GM12892 (cell line): ENCODE results near the gene IL20RA.
"Not testable (repeated sequence)": the region's sequence is repeated elsewhere in the genome, so short reads cannot be mapped to it uniquely, and the experiment has no call there.

Experiments
- DNase-seq: peaks from one replicate; pipeline ENCODE4 v3.0.0; 2011; ENCODE audit not compliant: insufficient read length
- FAIRE-seq: peaks from 2 replicates; lab custom pipeline; 2011; peaks lifted over from hg19 to GRCh38; lab: Jason Lieb, UNC
- POLR2A ChIP-seq: IDR thresholded peaks from 2 replicates; pipeline ENCODE4 v1.6.1; 2011; ENCODE audit warnings: low read depth, low read length, control low read depth
- POLR2AphosphoS5 ChIP-seq: IDR thresholded peaks from 2 replicates; pipeline ENCODE4 v1.6.1; 2011; ENCODE audit warnings: low read depth, low read length, control low read depth
- TAF1 ChIP-seq: IDR thresholded peaks from 2 replicates; pipeline ENCODE4 v1.6.1; 2011; ENCODE audit warnings: low read depth, mild to moderate bottlenecking, control low read depth, low read length, borderline replicate concordance

Gene IL20RA

DNA sequence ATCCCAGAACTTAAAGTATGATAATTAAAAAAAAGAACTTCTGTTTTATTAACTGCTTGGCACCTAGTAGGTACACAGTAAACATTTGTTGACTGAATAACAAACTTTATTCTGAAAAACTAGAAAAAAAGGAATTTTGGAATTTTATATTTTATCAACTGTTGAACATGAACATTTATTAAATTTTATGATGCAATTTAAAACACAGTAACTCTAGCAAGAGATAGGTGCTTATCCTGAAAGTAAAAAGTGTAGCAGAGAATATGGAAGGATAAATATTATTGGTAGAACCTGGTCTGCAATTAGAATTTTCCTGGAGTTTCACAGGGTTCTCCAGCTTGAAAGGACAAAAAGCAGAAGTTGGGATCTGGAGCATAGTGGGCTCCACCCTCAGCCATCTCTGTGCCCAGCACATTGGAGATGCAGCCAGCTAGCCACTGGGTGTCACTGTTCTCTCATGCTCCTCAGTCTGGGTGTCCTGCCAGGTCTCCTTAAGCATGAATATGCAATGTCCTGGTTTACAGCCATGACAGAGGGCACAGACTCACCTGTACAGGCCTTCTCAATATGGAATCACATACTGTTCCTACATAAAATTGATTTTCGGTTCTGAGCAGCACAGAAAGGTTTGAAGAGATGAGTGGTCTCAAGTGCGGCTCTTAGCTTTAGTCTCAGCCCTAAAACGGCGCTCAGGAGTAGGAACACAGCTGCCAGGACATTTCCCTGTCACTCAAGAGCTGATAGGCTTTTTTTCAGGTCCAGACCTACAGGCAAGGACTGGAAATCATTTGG is 31.7 kb upstream of the IL20RA start:
- DNase-seq: peak; percentile 30
- TF ChIP-seq TAF1: no peak
- TF ChIP-seq POLR2A: no peak
- no peak for TF ChIP-seq POLR2AphosphoS5
- FAIRE-seq: peak; percentile 92

DNA sequence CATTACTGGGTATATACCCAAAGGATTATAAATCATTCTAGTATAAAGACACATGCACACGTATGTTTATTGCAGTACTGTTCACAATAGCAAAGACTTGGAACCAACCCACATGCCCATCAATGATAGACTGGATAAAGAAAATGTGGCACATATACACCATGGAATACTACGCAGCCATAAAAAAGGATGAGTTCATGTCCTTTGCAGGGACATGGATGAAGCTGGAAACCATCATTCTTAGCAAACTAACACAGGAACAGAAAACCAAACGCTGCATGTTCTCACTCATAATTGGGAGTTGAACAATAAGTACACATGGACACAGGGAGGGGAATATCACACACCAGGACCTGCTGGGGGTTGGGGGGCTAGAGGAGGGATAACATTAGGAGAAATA is 31.0 kb upstream of the IL20RA start:
- DNase-seq, FAIRE-seq: not testable (repeated sequence)

DNA sequence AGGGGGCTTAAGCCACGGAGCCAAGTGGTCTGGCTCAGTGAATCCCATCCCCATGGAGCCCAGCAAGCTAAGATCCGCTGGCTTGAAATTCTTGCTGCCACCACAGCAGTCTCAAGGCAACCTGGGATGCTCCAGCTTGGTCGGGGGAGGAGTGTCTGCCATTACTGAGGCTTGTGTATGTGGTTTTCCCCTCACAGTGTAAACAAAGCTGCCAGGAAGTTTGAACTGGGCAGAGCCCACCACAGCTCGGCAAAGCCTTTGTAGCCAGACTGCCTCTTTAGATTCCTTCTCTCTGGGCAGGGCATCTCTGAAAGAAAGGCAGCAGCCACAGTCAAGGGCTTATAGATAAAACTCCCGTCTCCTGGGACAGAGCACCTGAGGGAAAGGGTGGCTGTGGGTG is 25.5 kb upstream of the IL20RA start:
- TF ChIP-seq TAF1 (no peak), POLR2AphosphoS5 (no peak), POLR2A (no peak)
- FAIRE-seq: no peak
- DNase-seq: no peak

DNA sequence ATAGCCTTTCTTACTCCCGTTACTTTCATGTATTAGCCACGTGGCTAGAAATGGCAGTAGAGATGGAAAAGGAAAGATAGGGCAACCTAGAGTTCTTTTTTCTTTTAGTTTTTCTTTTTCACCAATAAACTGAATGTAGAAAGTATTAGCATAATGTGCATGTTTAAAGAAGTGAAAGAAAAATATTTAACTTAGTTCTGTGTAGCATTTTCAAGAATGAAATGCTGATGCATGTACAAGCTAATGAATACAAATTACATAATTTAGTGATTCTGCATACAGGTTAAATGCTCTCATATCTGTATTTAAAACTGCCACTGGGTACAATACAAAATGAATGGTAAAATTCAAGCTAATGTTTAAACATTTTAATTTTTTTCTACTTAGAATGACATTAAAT is 22.6 kb upstream of the IL20RA start:
- DNase-seq (no peak), FAIRE-seq (no peak)
- no peak for TF ChIP-seq TAF1
- no peak for TF ChIP-seq POLR2AphosphoS5
- no peak for TF ChIP-seq POLR2A

DNA sequence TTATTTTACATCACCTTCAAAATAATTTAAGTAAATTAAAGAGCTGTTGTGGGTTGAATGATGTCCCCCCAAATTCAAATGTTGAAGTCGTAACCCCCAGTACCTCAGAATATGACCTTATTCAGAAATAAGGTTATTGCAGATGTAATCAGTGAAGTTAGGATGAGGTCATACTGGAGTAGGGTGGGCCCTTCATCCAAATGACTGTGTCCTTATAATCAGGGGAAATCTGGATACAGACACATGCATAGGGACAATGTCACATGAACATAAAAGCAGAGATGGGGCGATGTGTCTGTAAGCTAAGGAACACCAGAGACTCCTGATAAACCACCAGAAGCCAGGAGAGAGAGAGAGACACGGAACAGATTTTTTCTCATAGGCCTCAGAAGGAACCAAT is 13.3 kb upstream of the IL20RA start:
- FAIRE-seq (no peak), DNase-seq (no peak)
- TF ChIP-seq TAF1 (no peak), POLR2AphosphoS5 (no peak), POLR2A (no peak)

DNA sequence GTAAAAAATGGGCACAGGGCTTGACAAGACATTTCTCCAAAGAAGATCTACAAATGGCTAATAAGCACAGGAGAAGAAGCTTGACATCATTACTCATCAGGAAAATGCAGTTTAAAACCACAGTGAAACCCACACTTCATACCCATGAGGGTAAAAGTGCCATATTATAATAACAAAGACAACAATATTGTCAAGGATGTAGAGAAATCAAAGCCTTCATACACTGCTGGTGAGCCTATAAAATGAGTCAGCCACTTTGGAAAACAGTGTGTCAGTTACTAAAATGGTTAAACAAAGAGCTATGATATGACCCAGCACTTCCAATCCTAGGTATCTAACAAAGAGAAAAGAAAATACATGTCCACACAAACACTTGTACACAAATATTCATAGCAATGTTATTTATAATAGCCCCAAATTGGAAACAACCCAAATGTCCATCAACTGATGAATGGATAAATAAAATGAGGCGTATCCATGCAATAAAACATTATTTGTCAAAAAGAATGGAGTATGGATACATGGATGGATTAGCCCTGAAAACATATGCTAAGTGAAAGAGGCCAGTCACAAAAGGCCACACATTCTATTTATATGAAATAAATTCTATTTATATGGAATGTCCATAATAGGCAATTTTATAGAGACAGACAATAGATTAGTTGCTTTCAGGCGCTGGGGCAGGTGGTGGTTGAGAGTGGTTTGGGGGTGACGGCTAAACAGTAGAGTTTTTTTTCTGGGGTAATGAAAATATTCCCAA is 11.5 kb upstream of the IL20RA start:
- no peak for FAIRE-seq

DNA sequence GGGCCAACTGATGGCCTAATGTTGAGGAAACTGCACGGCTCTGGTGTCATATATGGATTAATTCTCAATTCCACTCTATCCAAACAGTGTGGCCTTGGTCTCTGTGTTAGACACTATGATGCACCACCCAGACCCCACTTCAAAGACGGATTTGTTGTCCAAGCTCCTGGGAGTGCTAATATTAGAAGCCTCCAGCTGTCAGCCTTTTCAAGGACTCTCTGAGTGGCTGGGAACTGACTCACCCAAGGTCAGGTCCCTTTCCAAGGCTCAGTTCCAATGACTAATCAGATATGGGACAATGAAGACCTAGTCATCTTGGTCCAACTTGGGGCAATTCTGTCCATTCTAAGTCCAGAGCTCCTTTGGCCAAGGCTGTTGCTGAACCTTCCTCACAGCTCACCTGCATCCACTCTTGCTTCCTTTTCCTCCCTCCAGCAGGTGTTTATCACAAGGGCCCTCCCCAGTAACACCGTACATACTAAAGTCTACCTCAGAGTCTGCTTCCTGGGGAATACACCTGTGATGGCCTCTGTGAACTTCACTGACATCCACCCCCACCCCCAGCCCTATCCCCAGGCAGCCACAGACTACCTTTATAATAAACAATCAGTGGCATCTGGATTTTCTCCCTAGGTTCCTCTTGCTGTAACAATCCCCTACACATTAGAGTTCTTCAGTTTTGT is 7.2 kb upstream of the IL20RA start:
- FAIRE-seq: no peak
- no peak for DNase-seq
- TF ChIP-seq TAF1 (no peak), POLR2AphosphoS5 (no peak), POLR2A (no peak)

More for the DNA sequence above, 11.5 kb upstream of the IL20RA start:
- DNase-seq: no peak
- TF ChIP-seq POLR2A (no peak), TAF1 (no peak), POLR2AphosphoS5 (no peak)

DNA sequence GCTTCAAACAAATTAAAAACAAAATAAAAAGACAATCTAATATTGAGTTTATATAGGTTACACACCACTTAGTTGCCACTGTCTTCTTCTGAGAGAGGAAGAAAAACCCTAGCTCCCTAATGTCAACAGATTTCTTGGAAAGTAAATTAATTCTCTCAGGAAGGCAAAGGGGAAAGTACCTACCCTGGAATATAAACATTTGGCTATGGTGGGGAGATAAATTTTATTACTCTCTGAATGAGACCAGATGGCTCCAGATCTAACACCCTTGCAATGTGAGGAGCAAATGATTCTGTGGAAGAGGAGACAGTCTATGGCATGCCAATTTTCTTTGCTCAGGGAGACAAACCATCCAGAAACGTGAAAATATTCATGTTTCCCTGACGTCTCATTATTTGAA is 4.3 kb upstream of the IL20RA start:
- FAIRE-seq: no peak
- TF ChIP-seq POLR2A (no peak), POLR2AphosphoS5 (no peak), TAF1 (no peak)
- no peak for DNase-seq

DNA sequence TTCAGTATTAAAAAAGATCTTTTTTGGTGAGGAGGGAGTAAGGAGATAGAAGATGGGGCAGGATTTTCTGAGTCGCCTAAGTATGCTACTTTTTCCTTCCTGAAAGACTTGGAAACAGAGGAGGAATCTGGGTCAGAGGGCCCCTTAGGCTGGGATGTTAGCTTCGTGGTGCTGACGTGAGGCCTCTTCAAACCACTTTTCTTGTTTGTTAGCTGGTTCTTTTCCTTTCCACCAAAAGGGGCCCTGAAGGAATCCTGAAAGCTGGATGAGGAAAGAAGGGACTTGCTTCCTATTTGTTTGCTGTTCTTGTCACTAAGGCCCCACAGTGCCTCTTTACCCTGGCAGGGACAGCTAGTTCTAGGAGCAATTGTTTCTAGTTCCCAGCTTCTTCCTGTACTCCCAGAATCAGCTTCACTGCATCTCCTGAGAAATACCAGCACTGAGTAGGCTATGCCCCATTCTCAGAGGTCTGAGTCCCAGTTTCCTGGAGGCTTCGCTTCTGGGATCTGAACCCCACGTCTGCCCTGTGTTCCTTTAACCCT is 2.2 kb upstream of the IL20RA start:
- no peak for FAIRE-seq
- TF ChIP-seq POLR2A (no peak), TAF1 (no peak), POLR2AphosphoS5 (no peak)
- DNase-seq: no peak

DNA sequence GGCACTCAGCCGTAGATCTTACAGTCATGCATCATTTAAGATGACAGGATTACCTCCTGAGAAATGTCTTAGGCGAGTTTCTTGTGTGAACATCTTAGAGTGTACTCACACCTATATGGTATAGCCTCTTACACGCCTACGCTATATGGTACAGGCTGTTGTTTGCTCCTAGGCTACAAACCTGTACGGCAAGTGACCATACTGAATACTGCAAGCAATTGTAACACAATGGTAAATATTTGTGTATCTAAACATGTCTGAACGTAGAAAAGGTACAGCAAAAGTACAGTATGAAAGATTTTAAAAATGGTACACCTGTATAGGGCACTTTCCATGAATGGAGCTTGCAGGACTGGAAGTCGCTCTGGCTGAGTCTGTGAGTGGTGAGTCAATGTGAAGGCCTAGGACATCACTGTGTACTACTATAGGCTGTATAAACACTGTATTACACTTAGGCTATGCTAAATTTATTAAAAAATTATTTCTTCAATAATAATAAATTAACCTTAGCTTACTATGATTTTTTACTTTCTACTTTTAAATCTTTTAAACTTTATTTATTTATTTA is 541 bp upstream of the IL20RA start:
- FAIRE-seq: no peak
- no peak for DNase-seq
- TF ChIP-seq POLR2A (no peak), POLR2AphosphoS5 (no peak)

DNA sequence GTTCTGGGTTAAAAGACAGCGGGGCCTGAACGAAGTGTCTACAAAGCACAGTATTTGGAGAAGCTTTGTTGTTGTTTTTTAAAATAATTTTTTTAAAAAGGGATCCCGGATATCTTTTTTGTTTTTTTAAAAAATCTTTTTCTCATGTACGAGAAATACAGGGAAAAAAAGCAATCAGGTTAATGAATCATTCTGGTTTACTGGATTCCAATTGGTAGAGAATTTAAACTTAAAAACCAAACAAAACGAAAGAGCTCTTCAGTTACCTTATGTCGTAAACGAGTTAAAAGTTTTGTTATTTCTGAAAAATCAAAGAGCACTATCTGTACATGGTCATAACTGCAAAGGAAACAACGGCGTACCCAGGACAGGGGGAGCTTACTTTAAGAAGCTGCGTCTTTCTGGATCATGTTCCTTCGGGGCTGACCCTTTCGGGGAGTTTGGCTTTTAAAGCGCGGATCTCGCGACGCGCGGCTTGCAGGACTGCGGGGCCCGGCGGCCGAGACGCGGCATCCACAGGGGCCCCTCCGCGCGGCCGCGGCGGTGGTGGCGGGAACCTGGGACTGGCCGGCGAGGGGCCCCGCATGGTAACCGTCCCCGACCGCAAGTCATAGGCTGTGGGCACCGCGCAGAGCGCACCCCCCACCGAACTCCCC is 927 bp downstream of the IL20RA start:
- DNase-seq (no peak), FAIRE-seq (peak; percentile 42)
- TF ChIP-seq POLR2AphosphoS5 (no peak), POLR2A (no peak), TAF1 (no peak)
